Skin epidermis (tissue), 12 donors: ENCODE measurements around the gene PLXNC1.
"Not testable (repeated sequence)": the region's sequence is repeated elsewhere in the genome, so short reads cannot be mapped to it uniquely, and the experiment has no call there.

Experiments used
- H3K27ac ChIP-seq, 21 experiments: fragments of 200-600 bp; sonication (generic) in 11 of 21; one replicate each; pipeline ENCODE4 v1.5.0; 2020; ENCODE audit warnings: mild to moderate bottlenecking in 3 of 21, inconsistent platforms in 2 of 21, moderate library complexity in 2 of 21
- H3K4me3 ChIP-seq, 7 experiments: fragments of 200-600 bp; sonication (generic) in 2 of 7; one replicate each; pipeline ENCODE4 v1.5.0; 2020; ENCODE audit warnings: inconsistent platforms in 2 of 7, mild to moderate bottlenecking in 2 of 7, moderate library complexity in 1 of 7

PLXNC1 gene

GRCh38 chr12:94308612-94309011, 160.2 kb downstream of the PLXNC1 start:
- H3K4me3 ChIP-seq, result no peak overlapping the region
- H3K27ac ChIP-seq, result no peak overlapping the region

DNA sequence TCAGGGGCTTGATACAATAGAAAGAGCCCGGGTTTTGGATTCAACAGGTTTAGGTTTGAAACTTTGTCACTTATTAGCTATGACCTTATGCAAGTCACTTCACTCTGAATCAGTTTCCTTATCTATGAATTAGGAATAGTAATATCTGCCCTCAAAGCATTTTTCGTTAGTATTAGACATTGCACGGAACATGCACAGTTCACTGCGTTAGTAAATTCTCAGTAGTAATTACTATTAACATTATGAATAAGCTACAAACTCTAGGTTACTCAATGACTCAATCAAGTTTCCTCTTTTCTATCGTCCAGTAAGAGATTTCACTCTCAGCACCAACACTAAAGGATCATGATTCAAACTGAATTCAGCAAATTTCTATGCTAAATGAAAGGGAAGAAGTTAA, 161.0 kb downstream of the PLXNC1 start:
- no peak overlapping the region for H3K4me3 ChIP-seq
- H3K27ac ChIP-seq, result no peak overlapping the region

DNA sequence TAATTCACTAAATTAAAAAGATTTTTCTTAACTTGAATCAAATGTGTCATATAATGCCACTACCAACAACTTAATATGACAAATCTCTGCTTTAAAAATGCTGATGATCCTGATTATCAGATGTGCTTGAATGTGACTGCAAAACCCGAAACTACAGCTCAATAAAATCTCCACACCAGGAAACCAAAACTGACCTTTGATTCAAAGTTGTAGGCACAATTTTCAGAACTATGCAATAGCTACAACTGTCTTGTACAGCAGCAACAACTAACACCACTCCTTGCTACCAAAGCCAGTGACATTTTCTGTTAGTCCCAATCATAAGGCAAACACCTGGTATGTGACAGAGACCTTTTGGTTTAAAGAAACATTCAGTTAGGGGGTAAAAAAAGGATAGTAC, 164.0 kb downstream of the PLXNC1 start:
- no peak overlapping the region for H3K4me3 ChIP-seq
- no peak overlapping the region for H3K27ac ChIP-seq

DNA sequence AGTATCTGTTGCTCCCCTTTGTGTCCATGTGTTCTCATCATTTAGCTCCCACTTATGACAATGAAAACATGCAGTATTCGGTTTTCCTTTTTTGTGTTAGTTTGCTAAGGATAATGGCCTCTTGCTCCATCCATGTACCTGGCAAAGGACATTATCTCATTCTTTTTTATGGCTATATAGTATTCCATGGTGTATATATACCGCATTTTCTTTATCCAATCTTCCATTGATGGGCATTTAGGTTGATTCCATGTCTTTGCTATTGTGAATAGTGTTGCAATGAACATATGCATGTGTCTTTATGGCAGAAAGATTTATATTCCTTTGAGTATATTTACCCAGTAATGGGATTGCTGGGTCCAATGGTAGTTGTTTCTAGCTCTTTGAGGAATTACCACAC, 168.2 kb downstream of the PLXNC1 start:
- not testable (repeated sequence) for H3K4me3 ChIP-seq, H3K27ac ChIP-seq

DNA sequence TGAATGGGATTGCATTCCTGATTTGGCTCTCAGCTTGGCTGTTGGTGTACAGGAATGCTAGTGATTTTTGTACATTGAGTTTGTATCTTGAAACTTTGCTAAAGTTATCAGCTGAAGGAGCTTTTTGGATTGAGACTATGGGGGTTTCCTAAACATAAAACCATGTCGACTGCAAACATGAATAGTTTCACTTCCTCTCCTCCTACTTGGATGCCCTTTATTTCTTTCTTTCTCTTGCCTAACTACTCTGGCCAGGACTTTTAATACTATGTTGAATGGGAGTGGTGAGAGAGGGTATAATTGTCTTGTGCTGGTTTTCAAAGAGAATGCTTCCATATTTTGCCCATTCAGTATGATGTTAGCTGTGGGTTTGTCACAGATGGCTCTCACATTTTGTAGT, 169.8 kb downstream of the PLXNC1 start:
- Histone ChIP-seq H3K4me3 (no peak overlapping the region), H3K27ac (no peak overlapping the region)

- H3K27ac ChIP-seq, result no peak overlapping the region
- no peak overlapping the region for H3K4me3 ChIP-seq
These were observed 171.7 kb downstream of the PLXNC1 start for GRCh38 chr12:94320109-94320508.

GRCh38 chr12:94322346-94322745, 174.0 kb downstream of the PLXNC1 start:
- no peak overlapping the region for H3K4me3 ChIP-seq
- no peak overlapping the region for H3K27ac ChIP-seq

GRCh38 chr12:94326234-94326633, 177.9 kb downstream of the PLXNC1 start:
- Histone ChIP-seq H3K4me3 (no peak overlapping the region), H3K27ac (no peak overlapping the region)

DNA sequence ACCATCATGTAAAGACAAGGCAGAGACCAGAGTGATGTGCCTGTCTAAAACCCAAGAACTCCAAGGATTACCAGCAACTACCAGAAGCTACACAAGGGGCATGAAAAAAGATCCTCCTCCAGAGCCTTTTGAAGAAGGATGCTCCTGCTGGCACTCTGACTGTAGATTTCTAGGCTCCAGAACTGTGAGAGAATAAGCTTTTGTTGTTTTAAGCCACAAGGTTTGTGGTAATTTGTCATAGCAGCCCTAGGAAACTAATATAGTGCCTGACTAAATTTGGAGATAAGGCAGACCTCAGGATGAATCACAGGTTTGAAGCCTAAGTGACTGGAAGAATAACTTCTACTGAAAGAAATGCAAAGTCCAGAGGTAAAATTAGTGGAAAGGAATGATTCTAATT, 178.3 kb downstream of the PLXNC1 start:
- Histone ChIP-seq H3K4me3 (no peak overlapping the region), H3K27ac (no peak overlapping the region)

GRCh38 chr12:94327809-94328208, 179.4 kb downstream of the PLXNC1 start:
- Histone ChIP-seq H3K4me3 (no peak overlapping the region), H3K27ac (no peak overlapping the region)

GRCh38 chr12:94329366-94329765, 181.0 kb downstream of the PLXNC1 start:
- Histone ChIP-seq H3K27ac (no peak overlapping the region), H3K4me3 (no peak overlapping the region)

- H3K4me3 ChIP-seq, result no peak overlapping the region
- H3K27ac ChIP-seq, result no peak overlapping the region
These were observed 185.0 kb downstream of the PLXNC1 start for GRCh38 chr12:94333396-94333795.

DNA sequence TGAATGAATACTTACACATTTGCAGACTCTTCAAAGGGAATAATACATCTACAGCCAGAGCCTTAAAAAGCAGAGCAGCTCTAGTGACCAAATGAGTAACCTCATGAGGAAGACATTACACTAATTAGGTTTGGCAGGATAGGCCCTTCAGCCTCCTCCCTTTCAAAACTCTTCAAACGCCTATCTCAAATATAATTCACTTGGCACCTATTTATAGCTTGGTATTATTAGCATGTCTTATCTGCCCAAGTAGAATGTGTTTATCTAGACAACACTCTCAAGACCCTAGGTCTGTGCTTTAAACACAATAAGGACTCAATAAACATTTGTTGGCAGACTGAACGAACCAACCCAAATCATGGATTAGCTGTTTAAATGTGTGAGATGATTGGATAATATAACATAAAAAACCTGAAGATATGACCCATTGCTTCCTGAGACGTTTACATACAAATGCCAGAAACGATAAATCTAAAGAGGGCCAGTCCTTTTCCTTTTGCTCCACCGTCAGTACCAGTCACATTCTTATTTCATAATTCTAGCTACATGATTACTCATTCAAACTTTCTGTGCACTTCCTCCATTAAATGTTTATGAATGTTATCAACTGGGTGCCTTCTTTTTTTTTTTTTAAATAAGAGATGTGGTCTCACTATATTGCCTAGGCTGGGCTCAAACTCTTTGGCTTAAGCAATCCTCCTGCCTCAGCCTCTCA, 188.0 kb downstream of the PLXNC1 start:
- Histone ChIP-seq H3K4me3 (no peak overlapping the region), H3K27ac (no peak overlapping the region)

DNA sequence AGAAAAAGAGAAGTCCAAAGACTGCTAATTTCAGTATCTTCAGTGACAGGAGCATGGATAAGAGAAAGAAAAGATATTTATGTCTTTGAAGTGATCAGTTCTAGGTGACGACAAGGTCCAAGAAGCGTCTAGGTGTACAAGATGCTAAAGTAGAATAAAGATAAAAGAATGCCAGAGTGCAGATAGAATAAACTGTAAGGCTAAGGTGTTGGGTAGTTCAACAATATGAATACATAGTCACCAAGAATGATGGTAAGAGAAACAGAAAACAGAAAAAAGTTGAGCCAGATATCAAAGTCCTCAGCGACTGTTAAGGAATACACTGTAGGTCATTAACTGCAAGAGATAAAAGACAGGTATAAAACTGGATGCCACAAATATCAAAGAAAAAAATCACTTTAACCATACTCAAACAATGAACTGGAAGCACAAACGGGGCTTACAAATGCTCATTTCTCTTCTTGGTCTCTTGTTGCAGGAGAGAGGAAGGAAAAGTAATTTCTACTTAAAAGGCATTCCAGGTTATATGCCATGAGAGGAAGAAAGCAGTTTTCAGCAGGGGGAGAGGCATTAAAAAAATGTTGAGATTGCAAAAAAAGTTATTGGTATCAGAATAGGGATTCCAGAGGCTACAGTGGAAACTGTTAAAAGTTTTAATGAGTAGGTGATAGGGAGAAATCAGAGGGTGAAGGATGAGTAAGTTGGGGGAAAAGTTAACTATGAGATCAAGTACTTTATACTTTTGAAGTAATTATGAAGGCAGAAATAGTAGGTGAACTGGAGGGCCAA, 189.8 kb downstream of the PLXNC1 start:
- Histone ChIP-seq H3K4me3 (no peak overlapping the region), H3K27ac (no peak overlapping the region)

DNA sequence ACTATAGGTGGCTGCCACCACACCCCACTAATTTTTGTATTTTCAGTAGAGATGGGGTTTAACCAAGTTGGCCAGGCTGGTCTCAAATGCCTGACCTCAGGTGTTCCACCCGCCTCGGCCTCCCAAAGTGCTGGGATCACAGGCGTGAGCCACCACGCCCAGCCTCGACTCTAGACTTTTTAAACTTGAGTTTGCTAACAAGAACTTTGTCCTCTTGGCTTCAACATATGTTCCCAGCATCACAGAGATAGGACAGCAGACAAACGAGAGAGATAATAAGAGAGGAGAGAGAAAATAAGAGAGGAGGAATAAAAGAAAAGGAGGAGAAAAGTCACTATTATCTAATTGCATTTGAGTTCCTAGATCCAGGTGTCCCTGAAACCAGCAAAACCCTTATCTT, 192.2 kb downstream of the PLXNC1 start:
- H3K27ac ChIP-seq, result no peak overlapping the region
- H3K4me3 ChIP-seq, result no peak overlapping the region

GRCh38 chr12:94353130-94353529, 204.8 kb downstream of the PLXNC1 start:
- H3K4me3 ChIP-seq, result no peak overlapping the region
- H3K27ac ChIP-seq, result no peak overlapping the region
